OCI-LY7 (cell line): ENCODE results near the gene ITSN2. TPM values are rescaled to one million over a fixed set of nuclear protein-coding genes. Genes with fewer than 3 reads are reported as not detected.

Experiments
- BruUV-seq: library from RNA; stranded (reverse); fragments of 400-500 nt; replicated peaks from 2 replicates; lab custom pipeline; 2021; lab: Mats Ljungman, UMichigan
- CTCF ChIA-PET: fragments of 300-600 bp; sonication (Branson Sonifier 250); formaldehyde crosslinking; loops from one replicate; lab custom pipeline; 2022; ENCODE audit warnings: antibody characterized with exemption; ENCODE audit not compliant: unreplicated experiment; lab: Charles Lee
- POLR2A ChIA-PET: fragments of 300-600 bp; sonication (Branson Sonifier 250); formaldehyde crosslinking; loops from one replicate; lab custom pipeline; 2022; ENCODE audit warnings: antibody characterized with exemption; lab: Charles Lee
- DNase-seq: peaks from one replicate; pipeline ENCODE4 v3.0.0-alpha.2; 2015; ENCODE audit warnings: low spot score
- H2AFZ ChIP-seq: fragments of 200-600 bp; sonication (generic), shearing (Covaris generic); 2 replicates; pipeline ENCODE4 v1.6.1; 2014; ENCODE audit warnings: mild to moderate bottlenecking, antibody characterized with exemption, low read length, moderate library complexity
- H3K27ac ChIP-seq: fragments of 200-600 bp; sonication (generic); 2 replicates; pipeline ENCODE4 v1.5.1; 2014; ENCODE audit warnings: mixed run types, low read depth, mild to moderate bottlenecking, moderate library complexity, low read length, inconsistent platforms; ENCODE audit not compliant: poor library complexity, severe bottlenecking
- H3K36me3 ChIP-seq: fragments of 200-600 bp; sonication (generic); 2 replicates; pipeline ENCODE4 v1.6.1; 2014; ENCODE audit warnings: mild to moderate bottlenecking, antibody characterized with exemption, low read length, moderate library complexity, mixed read lengths; ENCODE audit not compliant: insufficient read depth
- H3K4me1 ChIP-seq: fragments of 200-600 bp; sonication (generic); 2 replicates; pipeline ENCODE4 v1.5.1; 2014; ENCODE audit warnings: mild to moderate bottlenecking, low read length; ENCODE audit not compliant: insufficient read depth, poor library complexity, severe bottlenecking
- H3K4me2 ChIP-seq: fragments of 200-600 bp; sonication (generic); 2 replicates; pipeline ENCODE4 v1.6.1; 2014; ENCODE audit warnings: mild to moderate bottlenecking, low read length
- H3K4me3 ChIP-seq: fragments of 200-600 bp; sonication (generic); 2 replicates; pipeline ENCODE4 v1.5.1; 2014; ENCODE audit warnings: mild to moderate bottlenecking, low read depth, low read length; ENCODE audit not compliant: poor library complexity, severe bottlenecking
- H3K79me2 ChIP-seq: fragments of 200-600 bp; sonication (generic); 2 replicates; pipeline ENCODE4 v1.6.1; 2016; ENCODE audit warnings: low read depth, mild to moderate bottlenecking, low read length, moderate library complexity, mixed read lengths; ENCODE audit not compliant: insufficient read depth
- H3K9me2 ChIP-seq: fragments of 200-600 bp; sonication (generic); 2 replicates; pipeline ENCODE4 v1.6.1; 2016; ENCODE audit warnings: mild to moderate bottlenecking, low read length, mixed read lengths; ENCODE audit not compliant: insufficient read depth
- H3K9me3 ChIP-seq: fragments of 200-600 bp; sonication (generic); 2 replicates; pipeline ENCODE4 v1.6.1; 2014; ENCODE audit warnings: mild to moderate bottlenecking, mixed run types, low read length, mixed read lengths
- H4K20me1 ChIP-seq: fragments of 200-600 bp; sonication (generic); 2 replicates; pipeline ENCODE4 v1.6.1; 2014; ENCODE audit warnings: mild to moderate bottlenecking, antibody characterized with exemption, low read length, moderate library complexity, mixed read lengths; ENCODE audit not compliant: insufficient read depth
- EZH2phosphoT487 ChIP-seq: fragments of 200-600 bp; sonication (generic); IDR thresholded peaks from 2 replicates; pipeline ENCODE4 v1.6.1; 2018; ENCODE audit warnings: low read depth, borderline replicate concordance, mild to moderate bottlenecking, mixed run types, antibody characterized with exemption, low read length, moderate library complexity, mixed read lengths
- intact Hi-C: fragments of 100-400 bp; cut with micrococcal nuclease; formaldehyde crosslinking; loops from one replicate; pipeline ENCODE4 v1.10.0; 2022; ENCODE audit not compliant: unreplicated experiment
- total RNA-seq, 2 experiments: library from RNA; depleted of rRNA in 1 of 2; stranded (reverse); fragments of >200 nt in 1 of 2; shearing (Covaris generic) in 1 of 2; gene quantifications; 2 replicates each; pipeline ENCODE4 v1.2.3, GENCODE V29; 2014 to 2022
- TF ChIP-seq, protein P1 (sequence below): fragments of 200-600 bp; sonication (generic); conservative IDR thresholded peaks from 2 replicates; pipeline ENCODE4 v1.5.1; 2014; ENCODE audit warnings: mild to moderate bottlenecking, antibody characterized with exemption, low read length, moderate library complexity, mixed read lengths

The ITSN2 gene
- total RNA-seq, 2 experiments from 2014 or later = 25.4 to 65.7 TPM

DNA sequence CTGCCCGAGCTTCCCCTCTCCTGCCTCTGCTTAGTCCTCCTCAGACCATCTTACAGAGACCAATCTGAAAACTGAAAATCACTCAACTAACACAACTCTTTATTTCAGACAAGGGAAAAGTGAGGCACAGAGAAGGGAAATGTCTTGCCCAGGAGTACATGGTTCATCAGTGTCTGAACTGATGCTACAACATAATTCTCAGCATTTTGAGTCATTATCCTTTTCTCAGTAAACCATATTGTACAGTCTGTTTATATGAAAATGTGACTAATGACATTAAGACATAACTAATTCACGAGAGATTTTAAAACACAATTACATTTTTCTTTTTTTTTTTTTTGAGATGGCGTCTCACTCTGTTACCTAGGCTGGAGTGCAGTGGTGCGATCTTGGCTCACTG is 62.7 kb downstream of the ITSN2 start:
- no TSS peak for BruUV-seq
- Histone ChIP-seq H3K27ac (no peak overlapping the region), H2AFZ (no peak overlapping the region), H3K4me3 (no peak overlapping the region), H3K79me2 (no peaks in the 10 kb centered on the region), H3K4me1 (no peaks in the 10 kb centered on the region), H4K20me1 (no peaks in the 10 kb centered on the region), H3K9me3 (no peaks in the 10 kb centered on the region), H3K4me2 (no peak overlapping the region), H3K9me2 (no peaks in the 10 kb centered on the region), H3K36me3 (peaks cover 96% of the 10 kb centered on the region)
- ChIA-PET POLR2A (no interaction called here), CTCF (no interaction called here)
- TF ChIP-seq, protein P1, sequence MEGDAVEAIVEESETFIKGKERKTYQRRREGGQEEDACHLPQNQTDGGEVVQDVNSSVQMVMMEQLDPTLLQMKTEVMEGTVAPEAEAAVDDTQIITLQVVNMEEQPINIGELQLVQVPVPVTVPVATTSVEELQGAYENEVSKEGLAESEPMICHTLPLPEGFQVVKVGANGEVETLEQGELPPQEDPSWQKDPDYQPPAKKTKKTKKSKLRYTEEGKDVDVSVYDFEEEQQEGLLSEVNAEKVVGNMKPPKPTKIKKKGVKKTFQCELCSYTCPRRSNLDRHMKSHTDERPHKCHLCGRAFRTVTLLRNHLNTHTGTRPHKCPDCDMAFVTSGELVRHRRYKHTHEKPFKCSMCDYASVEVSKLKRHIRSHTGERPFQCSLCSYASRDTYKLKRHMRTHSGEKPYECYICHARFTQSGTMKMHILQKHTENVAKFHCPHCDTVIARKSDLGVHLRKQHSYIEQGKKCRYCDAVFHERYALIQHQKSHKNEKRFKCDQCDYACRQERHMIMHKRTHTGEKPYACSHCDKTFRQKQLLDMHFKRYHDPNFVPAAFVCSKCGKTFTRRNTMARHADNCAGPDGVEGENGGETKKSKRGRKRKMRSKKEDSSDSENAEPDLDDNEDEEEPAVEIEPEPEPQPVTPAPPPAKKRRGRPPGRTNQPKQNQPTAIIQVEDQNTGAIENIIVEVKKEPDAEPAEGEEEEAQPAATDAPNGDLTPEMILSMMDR = no peak
- DNase-seq = no peak
- intact Hi-C loops = no loop called here

DNA sequence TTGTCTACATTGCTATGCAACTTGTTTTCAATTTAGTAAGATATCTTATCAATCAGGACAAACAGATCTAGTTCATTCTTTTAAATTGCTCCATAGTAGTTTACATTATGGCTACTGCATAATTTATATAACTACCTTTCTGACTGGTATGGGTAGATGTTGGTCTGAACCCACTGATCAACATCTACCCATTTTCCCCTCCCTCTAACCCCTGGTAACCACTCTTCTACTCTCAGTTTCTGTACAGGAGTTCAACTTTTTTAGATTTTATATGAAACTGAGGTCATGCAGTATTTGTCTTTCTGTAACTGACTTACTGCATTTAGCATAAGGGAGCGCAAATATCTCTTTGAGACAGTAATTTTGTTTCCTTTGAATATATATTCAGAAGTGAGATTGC is 73.2 kb downstream of the ITSN2 start:
- ChIA-PET CTCF (no interaction called here), POLR2A (no interaction called here)
- H3K9me3 ChIP-seq = no peaks in the 10 kb centered on the region
- peaks cover 20% of the 10 kb centered on the region for H3K36me3 ChIP-seq
- no peaks in the 10 kb centered on the region for H3K9me2 ChIP-seq
- H3K4me2 ChIP-seq = no peak overlapping the region
- H4K20me1 ChIP-seq = no peaks in the 10 kb centered on the region
- no TSS peak for BruUV-seq
- intact Hi-C loops = no loop called here
- no peaks in the 10 kb centered on the region for H3K4me1 ChIP-seq
- H3K27ac ChIP-seq = no peak overlapping the region
- TF ChIP-seq, protein P1 = no peak
- TF ChIP-seq EZH2phosphoT487 = no peak
- H3K4me3 ChIP-seq = no peak overlapping the region
- DNase-seq = no peak
- no peaks in the 10 kb centered on the region for H3K79me2 ChIP-seq
- no peak overlapping the region for H2AFZ ChIP-seq

DNA sequence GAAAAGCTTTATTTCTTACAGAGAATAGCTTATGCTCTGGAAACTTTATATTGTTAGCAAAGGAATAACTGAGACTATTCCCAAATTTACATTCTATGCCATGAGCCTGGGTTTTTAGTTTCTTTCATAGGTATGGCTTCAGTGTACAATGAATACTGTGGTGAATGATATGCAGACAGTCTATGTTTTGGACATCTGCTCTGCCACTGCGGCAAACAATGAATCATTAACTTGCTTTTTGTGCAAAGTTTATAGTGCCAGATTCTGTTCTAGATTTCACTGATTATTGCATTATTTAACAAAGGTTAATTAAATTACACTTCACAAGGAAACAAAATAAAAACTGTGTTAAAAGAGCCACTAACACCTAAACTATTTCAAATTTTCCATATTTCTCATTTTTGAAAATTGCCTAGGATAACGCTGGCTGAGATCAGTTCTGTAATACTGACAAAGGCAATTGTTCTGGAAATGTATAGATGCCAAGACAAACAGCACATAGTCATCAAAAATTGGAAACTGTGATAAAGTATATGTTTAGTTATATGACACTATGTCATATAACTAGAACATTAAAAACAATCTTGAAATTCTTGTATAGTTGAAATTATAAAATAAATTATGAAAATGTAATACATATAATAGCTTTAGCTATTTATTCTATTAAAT is 74.7 kb downstream of the ITSN2 start:
- no peak for DNase-seq
- Histone ChIP-seq H4K20me1 (no peaks in the 10 kb centered on the region), H3K9me3 (no peaks in the 10 kb centered on the region), H3K36me3 (peaks cover 13% of the 10 kb centered on the region), H3K27ac (no peak overlapping the region), H2AFZ (no peak overlapping the region), H3K4me1 (no peaks in the 10 kb centered on the region), H3K79me2 (no peaks in the 10 kb centered on the region), H3K4me2 (no peak overlapping the region), H3K9me2 (no peaks in the 10 kb centered on the region), H3K4me3 (no peak overlapping the region)
- no peak for TF ChIP-seq EZH2phosphoT487
- TF ChIP-seq, protein P1 = no peak
- intact Hi-C loops = no loop called here
- BruUV-seq = no TSS peak
- CTCF ChIA-PET = no interaction called here
- POLR2A ChIA-PET = interaction anchor here (1.0 to 1.2 kb wide), 2 partner anchors 8 to 12 kb away, joined by 3 to 4 read pairs; no protein-coding TSS in a partner anchor
